Activated T-cell treated with anti-CD3 and anti-CD28 coated beads, Interleukin-2, amount 50 U/mL, for 48 hours (primary cell): ENCODE results near the gene LIX1.

Experiments
- DNase-seq, 2 experiments: peaks; one replicate each; pipeline ENCODE4 v3.0.0-alpha.2; 2020

Gene LIX1

GRCh38 chr5:97072696-97073095 is 69.7 kb downstream of the LIX1 start:
- DNase-seq: no peak

GRCh38 chr5:97071993-97072392 is 70.4 kb downstream of the LIX1 start:
- no peak for DNase-seq

DNA sequence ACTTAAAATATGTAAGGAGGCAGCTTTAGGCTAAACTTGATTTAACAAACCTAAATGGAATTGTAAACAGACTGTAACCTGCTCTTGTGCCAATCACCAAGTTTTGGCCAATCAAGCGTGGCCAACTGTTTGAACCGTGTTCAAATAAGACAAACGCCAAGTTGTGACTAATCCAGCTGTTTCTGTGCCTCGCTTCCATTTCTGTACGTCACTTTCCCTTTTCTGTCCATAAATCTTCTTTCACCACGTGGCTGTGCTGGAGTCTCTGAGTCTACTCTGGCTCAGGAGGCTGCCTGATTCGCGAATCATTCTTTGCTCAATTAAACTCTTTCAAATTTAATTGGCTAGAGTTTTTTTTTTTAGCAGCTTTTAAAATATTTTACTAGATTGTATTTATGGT is 71.3 kb downstream of the LIX1 start:
- no peak for DNase-seq

- DNase-seq: no peak
Observed at GRCh38 chr5:97070234-97070633, 72.2 kb downstream of the LIX1 start.

DNA sequence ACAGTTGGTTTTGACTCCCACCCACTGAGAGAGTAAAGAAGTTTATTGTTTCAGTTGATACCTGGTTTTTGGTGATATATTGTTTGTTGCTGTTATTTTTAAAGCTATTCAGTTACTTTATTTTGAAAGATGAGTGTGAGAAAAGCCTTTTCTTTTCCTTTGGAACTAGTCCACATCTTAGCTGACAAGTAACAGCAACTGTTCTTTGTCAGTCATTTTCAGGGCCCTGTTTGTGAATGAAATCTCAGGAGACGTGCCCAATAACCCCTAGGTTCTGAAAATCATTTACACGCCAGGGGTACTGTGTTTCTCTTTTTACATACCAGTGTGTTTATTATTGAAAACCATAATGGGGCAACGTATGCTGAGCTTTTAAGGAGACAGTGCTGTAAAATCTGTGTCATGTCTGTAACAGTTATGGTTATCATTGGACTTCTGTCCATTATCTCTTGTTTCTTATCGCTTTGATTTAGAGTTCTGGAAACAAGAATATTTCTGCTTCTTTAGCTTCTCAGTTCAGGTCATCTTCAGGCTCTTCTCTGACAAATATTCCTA is 75.0 kb downstream of the LIX1 start:
- DNase-seq: no peak

DNA sequence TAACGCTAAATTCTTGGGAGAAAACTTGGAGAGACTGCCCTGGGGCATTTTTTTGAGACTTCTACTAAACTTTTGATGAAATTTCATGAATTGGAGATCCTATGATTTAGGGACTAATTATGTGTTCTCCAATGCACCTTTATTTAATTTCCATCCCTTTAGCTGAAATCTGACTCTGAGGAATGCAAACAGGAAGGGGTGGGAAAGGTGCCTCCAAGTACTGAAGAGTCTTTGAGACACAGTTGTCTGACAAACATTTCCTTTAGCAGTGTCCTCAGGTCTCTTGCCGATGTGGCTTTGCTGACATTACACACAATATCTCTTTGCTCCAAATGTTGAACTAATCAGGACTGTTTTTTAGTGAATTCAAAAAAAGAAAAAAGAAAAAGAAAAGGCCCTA is 76.9 kb downstream of the LIX1 start:
- no peak for DNase-seq

- no peak for DNase-seq
Observed at GRCh38 chr5:97063251-97063650, 79.2 kb downstream of the LIX1 start.

GRCh38 chr5:97062046-97062445 is 80.4 kb downstream of the LIX1 start:
- no peak for DNase-seq

- no peak for DNase-seq
Observed at GRCh38 chr5:97056263-97056662, 86.1 kb downstream of the LIX1 start.

- DNase-seq: no peak
Observed at GRCh38 chr5:97049175-97049574, 93.2 kb downstream of the LIX1 start.

DNA sequence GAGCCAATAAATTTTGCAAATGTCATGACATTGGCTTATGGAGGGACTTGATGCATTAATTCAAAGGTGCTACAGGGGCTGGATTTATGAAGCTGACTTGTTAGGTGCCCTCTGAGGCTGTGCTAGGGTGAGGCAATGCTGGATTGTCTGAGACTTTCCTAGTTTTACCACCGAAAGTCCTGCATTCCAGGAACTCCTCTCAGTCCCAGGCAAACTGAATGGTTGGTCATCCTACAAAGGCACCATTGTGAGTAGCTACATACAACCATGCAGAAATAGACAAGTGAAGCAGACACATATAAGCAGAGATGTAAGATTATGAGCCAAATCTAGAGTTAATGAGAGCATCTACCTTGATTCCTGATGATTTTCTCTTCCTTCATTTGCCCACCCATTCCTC is 95.3 kb downstream of the LIX1 start:
- DNase-seq: no peak

DNA sequence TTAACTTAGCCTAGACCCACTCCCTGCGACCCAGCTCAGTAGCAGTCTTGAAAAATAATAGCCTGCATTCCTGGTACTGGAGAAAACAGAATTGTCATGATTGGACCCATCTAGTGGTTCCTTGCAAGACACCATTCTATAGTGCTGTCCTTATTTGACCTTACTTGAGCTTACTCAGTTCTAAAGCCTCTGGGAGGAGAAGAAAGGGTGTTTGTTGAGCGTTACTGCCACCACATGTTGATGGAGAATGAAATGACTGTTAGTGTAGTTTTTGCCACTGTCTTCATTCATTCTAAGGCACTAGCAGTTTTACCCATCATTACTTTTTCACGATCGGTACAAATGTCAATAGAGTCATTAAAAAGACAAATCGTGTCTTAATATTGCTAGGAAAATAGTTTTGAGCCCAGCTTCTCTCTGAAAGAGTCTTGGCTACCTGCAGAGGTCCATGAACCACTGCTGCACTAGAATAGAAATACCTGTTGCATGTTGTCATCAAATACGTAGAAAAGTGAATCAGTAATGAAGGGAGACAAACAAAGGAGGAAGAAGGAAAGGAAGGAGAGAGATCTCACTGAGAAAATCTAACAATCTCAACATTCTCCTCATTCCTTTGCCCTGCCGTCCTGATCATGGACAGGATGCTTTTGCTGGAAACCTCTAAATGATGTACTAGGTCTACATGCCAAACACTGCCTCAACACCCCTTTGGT is 96.0 kb downstream of the LIX1 start:
- no peak for DNase-seq

DNA sequence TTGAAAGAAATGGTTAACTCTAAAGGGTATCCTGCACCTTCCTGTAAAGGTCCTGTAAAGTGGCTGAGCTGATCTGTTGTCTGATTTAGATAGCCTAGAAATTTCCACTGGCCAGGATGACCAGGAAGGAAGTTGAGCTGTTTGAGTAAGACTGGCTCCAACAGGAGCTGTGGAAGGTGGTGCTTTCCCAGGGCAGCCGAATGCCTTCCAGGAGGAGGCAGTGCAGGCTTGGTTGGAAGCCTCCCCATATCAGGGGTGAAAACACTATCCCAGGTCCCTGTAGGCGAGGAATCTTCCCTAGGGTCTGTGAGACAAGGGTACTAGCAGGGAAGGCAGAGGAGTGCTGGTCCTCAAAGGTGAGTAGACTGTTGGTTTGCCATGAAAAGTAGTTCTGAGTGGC is 98.4 kb downstream of the LIX1 start:
- DNase-seq: no peak

- no peak for DNase-seq
Observed at GRCh38 chr5:97043511-97043910, 98.9 kb downstream of the LIX1 start.

DNA sequence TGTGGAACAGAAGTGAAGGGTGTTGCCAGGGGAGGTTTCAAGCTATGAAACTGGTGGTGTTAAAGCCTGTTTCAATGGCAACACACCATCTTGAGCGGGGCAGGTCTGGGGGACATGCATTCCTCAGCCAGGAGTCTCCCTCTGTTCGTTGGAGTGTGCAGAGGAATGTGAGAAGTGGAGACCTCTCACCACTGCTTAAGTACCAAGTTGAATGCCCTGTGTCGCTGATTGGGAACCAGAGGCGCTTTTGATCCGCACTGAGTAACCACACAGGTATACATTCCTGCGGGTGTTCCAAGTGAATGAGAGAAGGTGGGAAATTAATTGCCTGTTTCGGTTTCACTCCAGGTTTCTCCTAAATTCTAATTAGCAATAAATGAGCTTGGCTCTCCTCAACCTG is 99.4 kb downstream of the LIX1 start:
- DNase-seq: no peak
